Neural cell (in vitro differentiated cells): Measurements from ENCODE around the gene OLFM1.

Experiments
- CTCF ChIP-seq: fragments of 450-650 bp; IDR thresholded peaks from 2 replicates; pipeline ENCODE4 v1.5.1; 2014; ENCODE audit warnings: antibody characterized with exemption, mild to moderate bottlenecking, moderate library complexity; ENCODE audit not compliant: poor library complexity, severe bottlenecking
- EP300 ChIP-seq: fragments of 450-650 bp; conservative IDR thresholded peaks from 2 replicates; pipeline ENCODE4 v1.6.1; 2014; ENCODE audit warnings: antibody characterized with exemption, mild to moderate bottlenecking, moderate library complexity; ENCODE audit not compliant: poor library complexity, severe bottlenecking
- EZH2 ChIP-seq: fragments of 200-600, 300-800 bp; shearing (Covaris generic), sonication (generic); IDR thresholded peaks from 2 replicates; pipeline ENCODE4 v1.6.1; 2014; ENCODE audit warnings: antibody characterized with exemption, low read length, borderline replicate concordance, mild to moderate bottlenecking; ENCODE audit not compliant: insufficient read depth, poor library complexity, severe bottlenecking
- MXI1 ChIP-seq: fragments of 450-650 bp; conservative IDR thresholded peaks from 2 replicates; pipeline ENCODE4 v1.6.1; 2014; ENCODE audit warnings: antibody characterized with exemption, mild to moderate bottlenecking; ENCODE audit not compliant: poor library complexity, severe bottlenecking
- RAD21 ChIP-seq: fragments of 450-650 bp; conservative IDR thresholded peaks from 2 replicates; pipeline ENCODE4 v1.6.1; 2014; ENCODE audit warnings: antibody characterized with exemption, mild to moderate bottlenecking, moderate library complexity
- REST ChIP-seq: IDR thresholded peaks from 2 replicates; pipeline ENCODE4 v1.6.1; 2012; ENCODE audit warnings: borderline replicate concordance

GRCh38 chr9:135116881-135117280 lies 29.4 kb downstream of the OLFM1 start:
- TF ChIP-seq EP300 (no peak), CTCF (no peak), EZH2 (no peak), MXI1 (no peak), REST (no peak), RAD21 (no peak)
